ENCODE data around the gene APRT.

- no peak for TF ChIP-seq CTCF (conservative IDR thresholded peaks at IDR 0.05; ENCODE audit: low read depth, low read length)
- TF ChIP-seq EZH2 (IDR thresholded peaks at IDR 0.05; ENCODE audit: low read length, unreplicated experiment) = no peak
Observed at GRCh38 chr16:88821168-88821850, 9.6 kb upstream of the APRT start.
